GM18505 (cell line): ENCODE data around the gene GUK1.
A peak's percentile ranks its signal among the peaks of the same experiment; 100 is the strongest.

ENCODE experiments used
- ATAC-seq: cut with Tn5 transposase; IDR thresholded peaks from one replicate; pipeline ENCODE4 v1.9.1; 2021; ENCODE audit not compliant: unreplicated experiment
- POLR2A ChIP-seq: IDR thresholded peaks from 4 replicates; pipeline ENCODE4 v1.6.1; 2011; ENCODE audit warnings: borderline replicate concordance; ENCODE audit not compliant: insufficient read depth, insufficient read length; ENCODE audit errors: extremely low read depth

Gene GUK1

DNA sequence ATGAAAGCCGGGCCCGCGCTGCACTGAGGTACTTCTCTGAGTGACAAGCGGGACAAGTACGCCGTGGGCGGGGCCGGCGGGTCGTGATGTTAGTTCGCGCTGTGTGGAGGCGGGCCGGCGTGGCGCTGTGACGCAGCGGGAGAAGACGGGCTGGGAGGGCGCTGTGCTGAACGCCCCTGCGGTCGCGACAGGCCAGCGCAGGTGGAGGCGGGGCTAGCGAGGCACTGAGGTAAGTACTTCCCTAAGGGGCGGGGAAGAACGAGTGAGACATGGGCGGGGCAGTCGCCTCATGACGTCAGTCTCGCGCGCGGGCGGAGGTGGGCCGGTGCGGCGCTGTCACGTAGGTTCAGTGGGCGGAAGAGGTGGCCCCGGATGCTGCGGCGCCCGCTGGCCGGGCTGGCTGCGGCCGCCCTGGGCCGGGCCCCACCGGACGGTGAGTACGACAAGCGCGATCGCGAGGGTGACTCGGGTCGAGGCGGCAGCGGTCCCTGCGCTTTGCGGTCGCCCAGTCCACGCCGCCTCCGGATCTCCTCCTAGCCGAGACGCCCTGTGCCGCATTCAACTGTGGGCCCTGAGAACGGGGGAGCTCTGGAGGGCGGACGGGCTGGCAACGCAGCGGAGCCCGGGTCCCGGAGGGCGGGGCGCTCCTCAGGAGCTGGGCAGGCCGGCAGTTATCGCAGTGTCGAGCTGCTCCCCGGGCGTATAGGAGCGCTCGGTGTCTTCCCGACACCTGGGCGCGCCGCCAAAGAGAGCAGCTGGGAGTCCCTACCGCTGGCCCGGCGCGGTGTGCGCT is at the start of gene GUK1:
Gene GUK1 (plus strand): TSS at position 349 of the 793 bp plus-strand sequence. CDS start 24 bp downstream, at position 373.
- peak; percentile 88 for ATAC-seq
- peak; percentile 92 for TF ChIP-seq POLR2A

DNA sequence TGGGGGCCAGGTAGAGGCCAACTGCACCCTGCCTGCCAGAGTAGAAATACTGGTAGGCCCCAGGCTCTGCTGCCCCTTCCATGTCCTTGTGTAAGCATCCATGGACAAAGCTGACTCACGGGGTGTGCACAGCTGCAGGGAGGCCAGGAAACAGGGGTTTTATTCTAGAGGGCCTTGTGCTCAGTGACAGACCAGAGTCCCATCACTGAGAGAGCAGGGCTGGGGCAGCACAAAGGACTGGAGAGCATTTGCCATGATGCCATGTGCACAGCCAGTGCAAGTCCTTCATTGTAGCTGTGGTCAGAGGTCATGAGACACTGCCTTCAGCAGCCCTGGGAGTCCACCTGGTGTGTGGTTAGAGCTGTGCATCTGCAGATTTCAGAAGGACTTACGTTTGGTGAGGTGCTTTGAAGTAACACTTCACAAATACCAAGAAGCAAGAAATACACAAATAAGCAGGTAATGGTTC is 49.4 kb upstream of the GUK1 start:
- ATAC-seq = no peak
- no peak for TF ChIP-seq POLR2A

DNA sequence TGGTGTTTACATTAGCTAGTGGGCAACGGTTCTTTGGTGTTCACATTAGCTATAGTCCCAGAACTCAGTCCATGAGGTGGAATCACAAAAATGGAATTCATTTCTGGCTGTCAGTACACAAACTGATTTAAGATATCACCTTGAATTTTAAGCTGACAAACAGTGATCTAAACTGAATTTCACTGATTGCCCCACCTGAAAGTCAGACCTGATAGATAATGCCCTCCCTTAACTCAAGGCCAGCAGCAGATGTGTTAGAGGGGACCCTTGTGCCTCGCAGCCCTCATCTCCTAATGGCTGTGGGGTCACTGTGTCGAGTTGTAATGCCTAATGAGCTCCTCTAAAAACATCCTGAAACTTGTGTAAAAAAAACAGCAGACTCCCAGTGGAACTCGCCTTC is 49.0 kb upstream of the GUK1 start:
- TF ChIP-seq POLR2A = no peak
- no peak for ATAC-seq

GRCh38 chr1:228092342-228093049 is 47.6 kb upstream of the GUK1 start:
- no peak for ATAC-seq

GRCh38 chr1:228093050-228093906 is 46.8 kb upstream of the GUK1 start:
- no peak for ATAC-seq
- no peak for TF ChIP-seq POLR2A

More at GRCh38 chr1:228092342-228093049, 47.6 kb upstream of the GUK1 start:
- TF ChIP-seq POLR2A = no peak

GRCh38 chr1:228094432-228095016 is 45.6 kb upstream of the GUK1 start:
- TF ChIP-seq POLR2A = no peak
- ATAC-seq = no peak

DNA sequence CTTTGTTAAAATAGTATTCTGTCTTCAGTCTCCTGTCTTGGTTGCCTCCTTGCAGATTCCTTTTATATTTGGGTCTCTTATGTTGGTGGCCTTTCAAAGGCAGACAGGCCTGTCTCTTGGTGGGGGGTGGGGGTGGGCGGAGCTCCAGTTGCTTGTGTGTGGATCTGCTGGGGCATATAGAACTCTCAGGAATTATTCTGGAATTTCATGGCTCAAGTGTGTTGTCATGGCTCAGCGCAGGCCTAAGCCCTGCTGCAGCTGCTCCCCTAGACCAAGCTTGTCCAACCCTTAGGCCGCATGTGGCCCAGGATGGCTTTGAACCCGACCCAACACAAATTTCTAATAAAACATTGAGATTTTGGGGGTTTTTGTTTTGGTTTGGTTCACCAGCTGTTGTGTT is 44.9 kb upstream of the GUK1 start:
- TF ChIP-seq POLR2A = no peak
- ATAC-seq = no peak

DNA sequence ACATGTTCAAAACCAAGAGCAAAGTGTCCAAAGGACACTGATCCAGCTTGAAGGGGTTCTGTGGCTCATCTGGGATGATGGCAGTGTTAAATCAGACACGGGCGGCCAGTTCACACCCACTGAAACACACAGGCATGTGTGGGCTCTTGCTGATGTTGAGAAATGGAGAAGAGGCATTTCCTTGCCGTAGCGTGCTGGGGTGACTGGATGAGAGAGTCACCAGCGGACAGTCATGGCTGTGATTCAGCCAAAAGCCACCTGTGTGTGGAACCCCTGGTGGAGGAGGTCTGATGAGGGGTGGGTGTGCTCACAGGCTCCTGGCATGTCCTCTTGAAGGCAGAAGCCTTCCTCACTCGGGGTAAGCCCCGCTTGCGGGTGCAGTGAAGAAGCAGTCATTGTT is 44.1 kb upstream of the GUK1 start:
- no peak for TF ChIP-seq POLR2A
- no peak for ATAC-seq

GRCh38 chr1:228096416-228097332 is 43.4 kb upstream of the GUK1 start:
- TF ChIP-seq POLR2A = no peak
- no peak for ATAC-seq

GRCh38 chr1:228097333-228098081 is 42.6 kb upstream of the GUK1 start:
- no peak for TF ChIP-seq POLR2A
- ATAC-seq = no peak

- TF ChIP-seq POLR2A = no peak
- ATAC-seq = no peak
Observed at GRCh38 chr1:228098323-228098931, 41.7 kb upstream of the GUK1 start.
